Lower leg skin (tissue), 3 donors: ENCODE measurements around the gene REEP1.

Experiments
- POLR2A ChIP-seq, 2 donors: fragments of 450-650 bp; IDR thresholded peaks; one replicate each; pipeline ENCODE4 v1.6.1; 2016 to 2017; ENCODE audit warnings: antibody characterized with exemption in 2 of 2, mild to moderate bottlenecking in 1 of 2, moderate library complexity in 1 of 2
- TF ChIP-seq, protein P1 (sequence below), 3 donors: fragments of 450-650 bp; IDR thresholded peaks; one replicate each; pipeline ENCODE4 v1.5.1; 2016; ENCODE audit warnings: antibody characterized with exemption in 3 of 3, mild to moderate bottlenecking in 3 of 3, moderate library complexity in 2 of 3

DNA sequence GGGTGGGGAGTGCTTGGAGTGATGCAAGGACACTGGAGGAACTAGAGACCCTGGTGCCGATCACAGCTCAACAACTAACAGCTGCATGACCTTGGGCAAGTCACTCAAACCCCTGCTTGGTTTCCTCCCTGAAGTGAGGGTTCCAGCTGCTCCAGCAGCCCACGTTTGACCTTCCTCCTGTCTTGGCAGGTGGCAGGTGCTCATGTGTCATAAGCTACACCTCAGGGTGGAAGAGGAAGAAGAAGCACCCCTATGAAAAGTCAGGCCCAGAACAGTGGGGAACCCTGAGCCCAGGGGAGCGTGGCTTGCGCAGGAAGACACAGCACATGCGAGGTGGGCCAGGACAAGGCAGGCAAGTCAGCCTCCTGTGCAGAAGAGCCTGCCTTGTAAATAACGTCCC is 95.8 kb downstream of the REEP1 start:
- TF ChIP-seq, protein P1, sequence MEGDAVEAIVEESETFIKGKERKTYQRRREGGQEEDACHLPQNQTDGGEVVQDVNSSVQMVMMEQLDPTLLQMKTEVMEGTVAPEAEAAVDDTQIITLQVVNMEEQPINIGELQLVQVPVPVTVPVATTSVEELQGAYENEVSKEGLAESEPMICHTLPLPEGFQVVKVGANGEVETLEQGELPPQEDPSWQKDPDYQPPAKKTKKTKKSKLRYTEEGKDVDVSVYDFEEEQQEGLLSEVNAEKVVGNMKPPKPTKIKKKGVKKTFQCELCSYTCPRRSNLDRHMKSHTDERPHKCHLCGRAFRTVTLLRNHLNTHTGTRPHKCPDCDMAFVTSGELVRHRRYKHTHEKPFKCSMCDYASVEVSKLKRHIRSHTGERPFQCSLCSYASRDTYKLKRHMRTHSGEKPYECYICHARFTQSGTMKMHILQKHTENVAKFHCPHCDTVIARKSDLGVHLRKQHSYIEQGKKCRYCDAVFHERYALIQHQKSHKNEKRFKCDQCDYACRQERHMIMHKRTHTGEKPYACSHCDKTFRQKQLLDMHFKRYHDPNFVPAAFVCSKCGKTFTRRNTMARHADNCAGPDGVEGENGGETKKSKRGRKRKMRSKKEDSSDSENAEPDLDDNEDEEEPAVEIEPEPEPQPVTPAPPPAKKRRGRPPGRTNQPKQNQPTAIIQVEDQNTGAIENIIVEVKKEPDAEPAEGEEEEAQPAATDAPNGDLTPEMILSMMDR (IDR thresholded peaks at IDR 0.05), result no peak
- TF ChIP-seq POLR2A (IDR thresholded peaks at IDR 0.05), result no peak
